HepG2 (cell line): ENCODE measurements around the gene DIPK1B. TPM values are rescaled to one million over a fixed set of nuclear protein-coding genes. Genes with fewer than 3 reads are reported as not detected.

Source experiments
- AHR ChIP-seq: IDR thresholded peaks from 2 replicates; pipeline ENCODE4 v1.6.1; 2018; ENCODE audit warnings: missing genetic modification reagents, missing compliant biosample characterization
- JARID2 ChIP-seq: sonication (generic); formaldehyde crosslinking; IDR thresholded peaks from 2 replicates; pipeline ENCODE4 v1.8.1; 2023; ENCODE audit warnings: missing genetic modification reagents, inconsistent platforms; ENCODE audit not compliant: insufficient replicate concordance
- JUN ChIP-seq: sonication (generic); formaldehyde crosslinking; IDR thresholded peaks from 2 replicates; pipeline ENCODE4 v1.4.0; 2020; ENCODE audit warnings: mild to moderate bottlenecking, missing genetic modification reagents
- MXI1 ChIP-seq: IDR thresholded peaks from 3 replicates; pipeline ENCODE4 v1.6.1; 2012; ENCODE audit warnings: low read depth, low read length, inconsistent platforms, borderline replicate concordance
- NFKB2 ChIP-seq: sonication (generic); formaldehyde crosslinking; IDR thresholded peaks from 2 replicates; pipeline ENCODE4 v1.4.0; 2020; ENCODE audit warnings: missing genetic modification reagents, borderline replicate concordance
- PAXIP1 ChIP-seq: sonication (generic); formaldehyde crosslinking; conservative IDR thresholded peaks from 2 replicates; pipeline ENCODE4 v1.4.0; 2020; ENCODE audit warnings: mild to moderate bottlenecking, missing genetic modification reagents, moderate library complexity
- REST ChIP-seq, 2 experiments: IDR thresholded peaks; 2 replicates each; pipeline ENCODE4 v1.6.1; 2011 to 2012; ENCODE audit warnings: low read length in 2 of 2, borderline replicate concordance in 1 of 2, low read depth in 1 of 2, mild to moderate bottlenecking in 1 of 2, moderate library complexity in 1 of 2
- RNF2 ChIP-seq: fragments of 450-650 bp; conservative IDR thresholded peaks from 2 replicates; pipeline ENCODE4 v1.6.1; 2016; ENCODE audit warnings: low read depth
- RXRB ChIP-seq: IDR thresholded peaks from 2 replicates; pipeline ENCODE4 v1.6.1; 2016; ENCODE audit warnings: borderline replicate concordance, missing genetic modification reagents, missing compliant biosample characterization
- SMAD3 ChIP-seq: sonication (generic); formaldehyde crosslinking; IDR thresholded peaks from 2 replicates; pipeline ENCODE4 v1.4.0; 2020; ENCODE audit warnings: missing genetic modification reagents
- SRSF9 ChIP-seq: fragments of 200-400 bp; formaldehyde crosslinking; IDR thresholded peaks from 2 replicates; pipeline ENCODE4 v1.6.1; 2018; ENCODE audit warnings: borderline replicate concordance, mild to moderate bottlenecking, low read depth, low read length; ENCODE audit not compliant: insufficient read depth, poor library complexity, severe bottlenecking
- ZBED4 ChIP-seq: sonication (generic); formaldehyde crosslinking; IDR thresholded peaks from 2 replicates; pipeline ENCODE4 v1.4.0; 2020; ENCODE audit warnings: missing genetic modification reagents, borderline replicate concordance
- ZNF280B ChIP-seq: sonication (generic); formaldehyde crosslinking; IDR thresholded peaks from 2 replicates; pipeline ENCODE4 v1.5.0; 2020; ENCODE audit warnings: missing genetic modification reagents, mild to moderate bottlenecking, borderline replicate concordance
- ZNF350 ChIP-seq: sonication (generic); formaldehyde crosslinking; IDR thresholded peaks from 2 replicates; pipeline ENCODE4 v1.4.0; 2020; ENCODE audit warnings: mild to moderate bottlenecking, low read depth, missing genetic modification reagents, borderline replicate concordance
- ZNF451 ChIP-seq: sonication (generic); formaldehyde crosslinking; IDR thresholded peaks from 2 replicates; pipeline ENCODE4 v1.5.0; 2020; ENCODE audit warnings: mild to moderate bottlenecking, missing genetic modification reagents
- polyA plus RNA-seq, 8 experiments: library from polyadenylated mRNA; depleted of rRNA in 3 of 8; stranded (reverse) in 7 of 8; unstranded in 1 of 8; fragments of >200 nt; fragmentation: Illumina TruSeq in 4 of 8; extraction: Trizol in 4 of 8; gene quantifications; 2 replicates each; pipeline versions ENCODE4 v1.2.1 to v1.2.3, GENCODE V29; 2011 to 2016; ENCODE audit warnings: low read depth in 4 of 8, missing spikeins in 1 of 8, mixed read lengths in 1 of 8; ENCODE audit not compliant: insufficient read depth in 1 of 8
- total RNA-seq, 5 experiments: library from RNA; depleted of rRNA; stranded (reverse); fragments of >200 nt; fragmentation: Illumina TruSeq; extraction: Trizol; gene quantifications; 2 replicates each; pipeline ENCODE4 v1.2.3, GENCODE V29; 2016; ENCODE audit warnings: low read depth in 1 of 5

DIPK1B gene
- total and polyA plus RNA-seq, 2 of the 13 experiments (the other 11 are each of a cell fraction or from before 2014, with no cell fraction given): 0.18 to 3.9 TPM

GRCh38 chr9:136697821-136698526 lies 14.4 kb upstream of the DIPK1B start (continued):
- TF ChIP-seq ZNF280B (CRISPR knock-in tag): no peak
- peak; percentile 86 for TF ChIP-seq RXRB (CRISPR knock-in tag)
- no peak for TF ChIP-seq SRSF9
- no peak for TF ChIP-seq RNF2
- no peak for TF ChIP-seq AHR
- TF ChIP-seq JARID2 (CRISPR knock-in tag): no peak
- TF ChIP-seq JUN (CRISPR knock-in tag): 0 out of 2 replicates have a peak, but pooled peaks have one; percentile 44
- TF ChIP-seq NFKB2 (CRISPR knock-in tag): no peak
- TF ChIP-seq REST (IDR thresholded peaks at IDR 0.05; ENCODE audit: borderline replicate concordance in 1 of 2, low read depth in 1 of 2, low read length in 2 of 2): peak in 1 of 2 experiments; percentile 38; a peak in 1 of 4 replicates
- TF ChIP-seq ZNF451: no peak
- TF ChIP-seq PAXIP1 (CRISPR knock-in tag): peak; percentile 74
- TF ChIP-seq SMAD3 (CRISPR knock-in tag): peak; percentile 68; the same call in 1 of the 2 replicates
- no peak for TF ChIP-seq ZBED4 (CRISPR knock-in tag)
- no peak for TF ChIP-seq MXI1
- TF ChIP-seq ZNF350 (CRISPR knock-in tag): 0 out of 2 replicates have a peak, but pooled peaks have one; percentile 13
